Measurements from ENCODE around the gene IQSEC2.

The IQSEC2 gene

DNA sequence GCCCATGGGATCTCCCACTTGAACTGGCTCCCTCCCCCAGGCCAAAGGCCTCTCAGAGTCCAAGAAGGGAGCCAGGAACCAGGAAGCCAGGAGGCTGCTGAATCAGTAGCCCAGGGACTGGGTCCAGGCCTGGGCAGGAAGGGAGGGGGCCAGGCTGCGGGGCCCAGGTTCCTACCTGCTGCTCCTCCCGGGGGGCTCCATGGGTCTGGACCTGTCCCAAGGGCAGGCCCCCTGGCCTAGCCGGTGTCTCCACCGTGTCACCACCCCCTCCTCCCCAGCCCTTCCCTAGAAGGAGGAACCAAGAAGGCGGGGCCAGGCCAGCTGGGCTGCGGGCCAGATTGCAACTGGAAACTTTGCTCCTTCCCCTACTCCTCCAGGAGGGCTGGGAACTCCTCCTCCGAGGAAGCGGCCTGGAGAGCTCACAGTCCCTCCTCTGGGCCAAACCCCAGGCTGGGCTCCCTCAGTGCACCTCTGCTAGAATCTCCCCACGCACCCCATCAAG lies at the start of gene IQSEC2:
IQSEC2 (minus strand) TSS at position 264 of the 502 bp plus-strand sequence.
- ChIA-PET POLR2A (ENCODE audit: low non-redundant PET) (interaction anchor here (0.5 to 0.6 kb wide), 2 partner anchors 73 to 291 kb away, joined by 3 read pairs; no protein-coding TSS in a partner anchor), CTCF (interaction anchor here (0.6 to 1.2 kb wide), 2 partner anchors 13 to 64 kb away, joined by 3 to 5 read pairs; no protein-coding TSS in a partner anchor)
- DNase-seq (ENCODE audit: low spot score), result peak; percentile 68

DNA sequence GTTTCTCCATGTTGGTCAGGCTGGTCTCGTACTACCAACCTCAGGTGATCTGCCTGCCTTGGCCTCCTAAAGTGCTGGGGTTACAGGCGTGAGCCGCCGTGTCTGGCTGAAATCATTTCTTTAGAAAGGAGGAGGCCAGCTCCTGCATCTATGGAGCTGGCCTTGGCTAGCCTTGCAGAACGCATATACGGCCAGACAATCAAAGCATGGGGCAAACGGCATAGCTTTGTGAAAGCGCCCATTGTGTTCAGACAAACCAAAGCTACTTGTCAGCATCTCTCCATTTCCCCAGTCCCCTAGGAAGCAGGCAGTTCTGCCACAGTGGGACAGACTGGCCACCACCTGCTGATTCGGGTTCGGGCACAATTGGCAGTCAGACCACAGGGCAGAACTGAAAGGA lies 48.9 kb upstream of the IQSEC2 start:
- POLR2A ChIA-PET (ENCODE audit: low non-redundant PET), result no interaction called here
- CTCF ChIA-PET, result interaction anchor here (0.6 to 0.7 kb wide), 5 partner anchors 10 to 348 kb away, joined by 3 to 7 read pairs (median 4); no protein-coding TSS in a partner anchor

More for the DNA sequence above, at the start of gene IQSEC2:
- TF ChIP-seq, protein P1, sequence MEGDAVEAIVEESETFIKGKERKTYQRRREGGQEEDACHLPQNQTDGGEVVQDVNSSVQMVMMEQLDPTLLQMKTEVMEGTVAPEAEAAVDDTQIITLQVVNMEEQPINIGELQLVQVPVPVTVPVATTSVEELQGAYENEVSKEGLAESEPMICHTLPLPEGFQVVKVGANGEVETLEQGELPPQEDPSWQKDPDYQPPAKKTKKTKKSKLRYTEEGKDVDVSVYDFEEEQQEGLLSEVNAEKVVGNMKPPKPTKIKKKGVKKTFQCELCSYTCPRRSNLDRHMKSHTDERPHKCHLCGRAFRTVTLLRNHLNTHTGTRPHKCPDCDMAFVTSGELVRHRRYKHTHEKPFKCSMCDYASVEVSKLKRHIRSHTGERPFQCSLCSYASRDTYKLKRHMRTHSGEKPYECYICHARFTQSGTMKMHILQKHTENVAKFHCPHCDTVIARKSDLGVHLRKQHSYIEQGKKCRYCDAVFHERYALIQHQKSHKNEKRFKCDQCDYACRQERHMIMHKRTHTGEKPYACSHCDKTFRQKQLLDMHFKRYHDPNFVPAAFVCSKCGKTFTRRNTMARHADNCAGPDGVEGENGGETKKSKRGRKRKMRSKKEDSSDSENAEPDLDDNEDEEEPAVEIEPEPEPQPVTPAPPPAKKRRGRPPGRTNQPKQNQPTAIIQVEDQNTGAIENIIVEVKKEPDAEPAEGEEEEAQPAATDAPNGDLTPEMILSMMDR (conservative IDR thresholded peaks at IDR 0.05; ENCODE audit: low read depth), result no peak
- H3K27ac ChIP-seq, result peak within 1 kb of the TSS; percentile 97

DNA sequence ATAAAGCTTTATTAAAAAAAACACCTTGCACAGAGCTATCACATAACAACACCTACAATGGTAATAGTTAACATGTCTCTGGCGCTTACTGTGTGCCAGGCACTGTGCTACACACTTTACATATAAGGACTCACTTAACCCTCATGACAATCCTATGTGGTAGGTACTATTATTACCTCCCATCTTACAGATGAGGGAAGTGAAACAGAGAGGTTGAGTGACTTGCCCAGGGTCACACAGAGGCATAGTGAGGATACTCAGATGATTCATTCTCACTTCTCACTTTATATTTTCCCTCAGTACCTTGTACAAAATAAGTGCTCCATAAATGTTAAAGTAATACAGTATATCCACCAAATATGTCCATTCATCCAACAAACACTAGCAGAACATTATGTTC lies 43.4 kb upstream of the IQSEC2 start:
- TF ChIP-seq, protein P1 (conservative IDR thresholded peaks at IDR 0.05; ENCODE audit: low read depth), result no peak
- CTCF ChIA-PET, result no interaction called here

More for the DNA sequence above, 48.9 kb upstream of the IQSEC2 start:
- no peak overlapping the region for H3K27ac ChIP-seq
- no peak for DNase-seq (ENCODE audit: low spot score)
- TF ChIP-seq, protein P1 (conservative IDR thresholded peaks at IDR 0.05; ENCODE audit: low read depth), result no peak

DNA sequence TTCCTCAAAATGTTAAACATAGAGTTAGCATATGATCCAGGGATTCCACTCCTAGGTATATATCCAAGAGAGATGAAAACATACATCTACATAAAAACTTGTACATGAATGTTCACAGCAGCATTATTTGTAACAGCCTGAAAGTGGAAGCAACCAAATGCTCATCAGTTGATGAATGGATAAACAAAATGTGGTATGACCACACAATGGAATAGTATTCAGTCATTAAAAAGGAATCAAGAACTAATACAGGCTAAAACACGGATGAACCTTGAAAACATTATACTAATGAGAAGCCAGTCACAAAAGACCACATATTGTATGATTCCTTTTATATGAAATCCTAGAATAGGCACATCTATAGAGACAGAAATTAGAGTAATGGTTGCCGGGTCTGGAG lies 42.7 kb upstream of the IQSEC2 start:
- TF ChIP-seq, protein P1 (conservative IDR thresholded peaks at IDR 0.05; ENCODE audit: low read depth), result no peak
- POLR2A ChIA-PET (ENCODE audit: low non-redundant PET), result no interaction called here
- CTCF ChIA-PET, result interaction anchor here (0.7 kb wide), 1 partner anchor 752 kb away, joined by 3 read pairs; no protein-coding TSS in a partner anchor
- no peak overlapping the region for H3K27ac ChIP-seq
- no peak for DNase-seq (ENCODE audit: low spot score)

More for the DNA sequence above, 43.4 kb upstream of the IQSEC2 start:
- H3K27ac ChIP-seq, result no peak overlapping the region
- POLR2A ChIA-PET (ENCODE audit: low non-redundant PET), result no interaction called here
- DNase-seq (ENCODE audit: low spot score), result no peak

DNA sequence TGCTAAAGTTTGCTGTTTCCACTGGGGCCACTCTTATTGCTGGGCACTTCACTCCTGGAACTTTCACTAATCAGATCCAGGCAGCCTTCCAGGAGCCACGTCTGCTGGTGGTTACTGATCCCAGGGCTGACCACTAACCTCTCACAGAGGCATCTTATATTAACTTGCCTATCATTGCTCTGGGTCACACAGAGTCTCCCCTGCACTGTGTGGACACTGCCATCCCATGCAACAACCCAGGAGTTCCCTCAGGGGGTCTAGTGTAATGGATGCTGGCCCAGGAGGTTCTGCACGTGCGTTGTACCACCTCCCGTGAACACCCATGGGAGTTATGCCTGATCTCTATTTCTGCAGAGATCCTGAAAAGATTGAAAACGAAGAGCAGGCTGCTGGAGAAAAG lies 41.8 kb upstream of the IQSEC2 start:
- CTCF ChIA-PET, result interaction anchor here (0.7 kb wide), 1 partner anchor 751 kb away, joined by 3 read pairs; no protein-coding TSS in a partner anchor
- POLR2A ChIA-PET (ENCODE audit: low non-redundant PET), result no interaction called here
- TF ChIP-seq, protein P1 (conservative IDR thresholded peaks at IDR 0.05; ENCODE audit: low read depth), result no peak

DNA sequence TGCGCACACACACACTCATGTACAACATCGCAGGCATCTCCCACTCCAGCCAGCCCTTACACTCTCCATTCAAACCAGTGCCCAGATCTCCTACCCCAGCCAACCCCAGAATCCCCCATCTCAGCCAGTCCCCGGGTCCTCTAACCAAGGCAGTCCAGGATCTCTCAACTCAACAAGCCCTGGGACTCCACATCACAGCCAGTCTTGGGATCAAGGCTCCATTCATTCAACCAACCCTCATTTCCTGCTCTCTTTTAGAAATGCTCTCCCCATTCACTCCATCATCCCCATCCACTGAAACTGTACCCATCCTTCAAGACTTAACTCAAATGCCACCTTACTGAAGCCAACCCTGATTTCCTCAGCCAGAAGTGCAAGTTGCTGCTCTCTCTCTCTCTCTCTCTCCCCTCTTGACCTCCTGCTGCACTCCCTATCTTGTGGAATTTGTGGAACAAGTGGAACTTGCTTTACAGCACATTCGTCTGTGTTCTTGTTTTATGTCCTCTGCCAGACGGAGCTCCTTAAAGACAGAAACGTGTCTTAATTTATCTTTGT lies 40.6 kb upstream of the IQSEC2 start:
- ChIA-PET POLR2A (ENCODE audit: low non-redundant PET) (no interaction called here), CTCF (no interaction called here)
- H3K27ac ChIP-seq, result no peak overlapping the region
- no peak for DNase-seq (ENCODE audit: low spot score)
- TF ChIP-seq, protein P1 (conservative IDR thresholded peaks at IDR 0.05; ENCODE audit: low read depth), result no peak

More for the DNA sequence above, 41.8 kb upstream of the IQSEC2 start:
- DNase-seq (ENCODE audit: low spot score), result no peak
- H3K27ac ChIP-seq, result no peak overlapping the region

All from RWPE1 (cell line).